Brain microvascular endothelial cell (primary cell): Measurements from ENCODE around the gene CDHR5.

ENCODE experiments used
- DNase-seq: peaks from one replicate; pipeline ENCODE4 v3.0.0-alpha.2; 2020
- H3K27ac ChIP-seq: fragments of 250-450 bp; sonication (Bioruptor Pico); 2 replicates; pipeline ENCODE4 v1.5.1; 2020; ENCODE audit warnings: mild to moderate bottlenecking, moderate library complexity
- H3K27me3 ChIP-seq: fragments of 250-450 bp; sonication (Bioruptor Pico); replicated peaks from 2 replicates; pipeline ENCODE4 v1.5.1; 2020; ENCODE audit warnings: mild to moderate bottlenecking
- H3K36me3 ChIP-seq: fragments of 250-450 bp; sonication (Bioruptor Pico); replicated peaks from 2 replicates; pipeline ENCODE4 v1.5.1; 2020; ENCODE audit warnings: mild to moderate bottlenecking
- H3K4me3 ChIP-seq: 2 replicates; pipeline ENCODE4 v1.5.1; 2011; ENCODE audit warnings: low read depth, mild to moderate bottlenecking, control low read depth, low read length, moderate library complexity
- in situ Hi-C: cut with HindIII; loops from 2 replicates; pipeline ENCODE4 v1.10.0; 2017; ENCODE audit warnings: low sequenced_read_pairs, low pct_ligation_motif_present
- TF ChIP-seq, protein P1 (sequence below): IDR thresholded peaks from 2 replicates; pipeline ENCODE4 v1.5.1; 2011; ENCODE audit warnings: low read depth, mild to moderate bottlenecking, moderate library complexity, low read length, control low read depth, inconsistent platforms; ENCODE audit errors: missing control alignments

The CDHR5 gene

DNA sequence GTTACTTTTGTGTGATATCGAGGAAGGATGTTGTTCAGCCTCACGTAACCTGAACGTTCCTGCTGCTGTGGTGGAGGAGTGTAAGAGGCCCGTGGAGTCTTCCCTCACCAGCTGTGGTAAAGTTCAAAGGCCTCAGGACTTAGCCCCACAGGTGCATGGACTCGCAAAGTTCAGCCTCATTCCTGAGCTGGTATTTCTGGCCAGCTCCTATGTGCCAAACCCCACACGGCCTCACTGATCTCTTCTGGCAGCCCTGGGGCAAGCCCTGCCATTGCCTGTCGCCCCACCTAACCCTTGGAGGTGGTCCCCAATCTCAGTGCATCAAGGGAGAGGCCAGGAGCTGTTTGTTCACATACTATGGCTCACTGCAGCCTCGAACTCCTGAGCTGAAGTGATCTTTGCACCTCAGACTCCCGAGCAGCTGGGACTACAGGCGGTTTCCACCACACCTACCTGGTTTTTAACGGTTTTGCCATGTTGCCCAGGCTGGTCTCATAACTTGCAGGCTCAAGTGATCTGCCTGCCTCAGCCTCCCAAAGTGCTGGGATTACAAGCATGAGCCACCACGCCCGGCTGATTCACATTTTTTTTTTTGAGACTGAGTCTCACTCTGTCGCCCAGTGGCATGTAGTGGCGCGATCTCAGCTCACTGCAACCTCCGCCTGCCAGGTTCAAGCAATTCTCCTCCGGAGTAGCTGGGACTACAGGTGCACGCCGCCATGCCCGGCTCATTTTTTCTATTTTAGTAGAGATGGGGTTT lies 46.3 kb downstream of the CDHR5 start:
- no peak overlapping the region for H3K27ac ChIP-seq

DNA sequence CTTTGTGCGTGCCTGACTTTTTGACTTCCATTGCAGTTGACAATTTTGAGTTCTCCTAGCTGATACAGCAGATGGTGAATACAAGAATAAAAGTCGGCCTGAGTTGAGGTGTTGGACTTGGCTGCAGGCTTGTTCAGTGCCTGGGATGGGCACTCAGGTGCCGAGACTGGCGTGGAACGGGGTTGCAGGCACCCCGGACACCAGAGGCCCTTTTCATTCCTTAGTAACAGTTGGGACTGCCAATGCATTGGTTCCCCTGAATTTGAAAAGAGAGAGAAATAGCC lies 47.2 kb downstream of the CDHR5 start:
- no peak for DNase-seq
- H3K27me3 ChIP-seq = peaks cover 8% of the 10 kb centered on the region
- H3K4me3 ChIP-seq = peak overlapping the region; percentile 95
- H3K36me3 ChIP-seq = peaks cover 8% of the 10 kb centered on the region
- in situ Hi-C loops = no loop called here
- no peak overlapping the region for H3K27ac ChIP-seq
- TF ChIP-seq, protein P1, sequence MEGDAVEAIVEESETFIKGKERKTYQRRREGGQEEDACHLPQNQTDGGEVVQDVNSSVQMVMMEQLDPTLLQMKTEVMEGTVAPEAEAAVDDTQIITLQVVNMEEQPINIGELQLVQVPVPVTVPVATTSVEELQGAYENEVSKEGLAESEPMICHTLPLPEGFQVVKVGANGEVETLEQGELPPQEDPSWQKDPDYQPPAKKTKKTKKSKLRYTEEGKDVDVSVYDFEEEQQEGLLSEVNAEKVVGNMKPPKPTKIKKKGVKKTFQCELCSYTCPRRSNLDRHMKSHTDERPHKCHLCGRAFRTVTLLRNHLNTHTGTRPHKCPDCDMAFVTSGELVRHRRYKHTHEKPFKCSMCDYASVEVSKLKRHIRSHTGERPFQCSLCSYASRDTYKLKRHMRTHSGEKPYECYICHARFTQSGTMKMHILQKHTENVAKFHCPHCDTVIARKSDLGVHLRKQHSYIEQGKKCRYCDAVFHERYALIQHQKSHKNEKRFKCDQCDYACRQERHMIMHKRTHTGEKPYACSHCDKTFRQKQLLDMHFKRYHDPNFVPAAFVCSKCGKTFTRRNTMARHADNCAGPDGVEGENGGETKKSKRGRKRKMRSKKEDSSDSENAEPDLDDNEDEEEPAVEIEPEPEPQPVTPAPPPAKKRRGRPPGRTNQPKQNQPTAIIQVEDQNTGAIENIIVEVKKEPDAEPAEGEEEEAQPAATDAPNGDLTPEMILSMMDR = no peak

More for the DNA sequence above, 46.3 kb downstream of the CDHR5 start:
- in situ Hi-C loops = no loop called here
- no peak for DNase-seq
- Histone ChIP-seq H3K4me3 (peak overlapping the region; percentile 15), H3K27me3 (peaks cover 8% of the 10 kb centered on the region), H3K36me3 (peaks cover 15% of the 10 kb centered on the region)
- TF ChIP-seq, protein P1 = no peak

DNA sequence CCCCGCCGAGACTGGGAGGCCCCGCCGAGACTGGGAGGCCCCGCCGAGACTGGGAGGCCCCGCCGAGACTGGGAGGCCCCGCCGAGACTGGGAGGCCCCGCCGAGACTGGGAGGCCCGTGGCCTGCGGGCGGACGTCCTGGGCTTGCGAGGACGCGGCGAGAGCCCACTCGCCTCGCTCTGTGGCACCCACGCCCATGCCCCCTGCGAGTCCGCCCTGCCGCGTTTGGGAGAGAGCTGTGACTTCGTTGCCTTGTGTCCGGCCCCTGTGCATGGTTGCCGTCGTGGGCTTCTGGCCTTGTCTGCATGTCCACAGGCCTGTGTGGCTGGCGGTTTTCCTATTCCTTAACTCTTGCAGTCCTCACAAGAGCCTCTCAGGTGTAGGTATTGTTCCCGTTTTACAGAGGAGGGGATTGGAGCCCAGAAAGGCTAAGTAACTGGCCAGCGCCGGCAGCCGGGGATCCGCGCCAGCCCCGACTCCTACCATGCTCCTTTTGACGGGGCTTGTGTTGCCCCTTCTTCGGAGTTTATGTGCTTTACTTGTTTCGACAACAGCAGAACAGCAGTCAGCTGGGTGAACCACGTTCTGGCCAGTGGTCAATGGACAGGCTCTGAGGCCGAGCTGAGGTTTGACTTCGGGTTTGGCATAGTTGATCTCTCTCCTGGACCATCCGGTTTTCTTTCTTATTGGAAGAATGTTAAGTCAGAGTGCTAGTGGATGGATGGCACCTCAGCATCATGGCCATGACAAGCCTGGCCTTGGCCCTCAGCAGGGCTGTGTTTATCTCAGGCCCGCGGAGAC lies 47.7 kb downstream of the CDHR5 start:
- Histone ChIP-seq H3K27me3 (peaks cover 8% of the 10 kb centered on the region), H3K36me3 (peaks cover 4% of the 10 kb centered on the region), H3K4me3 (peak overlapping the region; percentile 95), H3K27ac (peak overlapping the region; percentile 62)
- DNase-seq = no peak
- TF ChIP-seq, protein P1 = no peak
- in situ Hi-C loops = no loop called here

DNA sequence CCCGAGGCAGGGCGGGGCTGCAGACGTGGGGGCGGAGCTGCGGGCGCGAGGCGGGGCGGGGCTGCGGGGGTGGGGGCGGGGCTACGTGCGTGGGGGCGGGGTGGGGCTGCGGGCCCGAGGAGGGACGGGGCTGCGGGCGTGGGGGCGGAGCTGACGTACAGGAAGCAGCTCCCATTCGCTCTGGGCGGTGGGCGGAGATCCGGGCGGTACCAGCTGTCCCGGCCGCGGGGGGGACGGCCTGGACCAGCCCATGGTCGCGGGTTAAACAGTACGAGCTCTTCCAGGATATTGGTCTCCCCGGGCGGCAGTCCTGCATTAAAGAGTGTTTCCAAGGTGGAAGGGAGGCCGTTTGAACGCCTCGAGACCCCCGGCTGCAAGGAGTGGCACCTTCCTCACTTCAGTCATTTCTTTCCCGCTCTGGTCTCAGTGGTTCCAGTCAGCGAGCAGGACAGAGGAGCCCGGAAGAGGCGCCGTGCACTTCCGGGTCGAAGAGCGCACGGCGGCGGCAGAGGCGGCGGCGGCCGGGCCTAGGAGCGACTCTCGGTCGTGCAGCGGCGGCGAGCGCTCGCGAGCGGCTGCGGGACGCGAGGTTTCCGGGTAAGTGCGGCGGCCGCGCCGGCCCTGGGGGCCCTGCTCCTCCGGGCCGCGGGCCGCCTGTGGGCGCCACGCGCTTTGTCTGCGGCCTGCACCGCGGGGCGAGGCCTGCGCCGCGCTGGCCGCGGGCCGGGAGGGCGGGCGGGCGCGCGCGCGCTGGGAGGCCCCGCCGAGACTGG lies 48.6 kb downstream of the CDHR5 start, which contains the start of gene PHRF1:
Gene PHRF1, plus strand, starts transcription at position 475 of the 773 bp plus-strand sequence. CDS start 5,043 bp downstream, outside the sequence.
- Histone ChIP-seq H3K36me3 (no peaks in the 10 kb centered on the region), H3K27ac (peak within 1 kb of the TSS; percentile 99), H3K4me3 (peak within 1 kb of the TSS; percentile 95), H3K27me3 (peaks cover 8% of the 10 kb centered on the region)
- TF ChIP-seq, protein P1 = no peak
- DNase-seq = peak; percentile 89
- in situ Hi-C loops = no loop called here

DNA sequence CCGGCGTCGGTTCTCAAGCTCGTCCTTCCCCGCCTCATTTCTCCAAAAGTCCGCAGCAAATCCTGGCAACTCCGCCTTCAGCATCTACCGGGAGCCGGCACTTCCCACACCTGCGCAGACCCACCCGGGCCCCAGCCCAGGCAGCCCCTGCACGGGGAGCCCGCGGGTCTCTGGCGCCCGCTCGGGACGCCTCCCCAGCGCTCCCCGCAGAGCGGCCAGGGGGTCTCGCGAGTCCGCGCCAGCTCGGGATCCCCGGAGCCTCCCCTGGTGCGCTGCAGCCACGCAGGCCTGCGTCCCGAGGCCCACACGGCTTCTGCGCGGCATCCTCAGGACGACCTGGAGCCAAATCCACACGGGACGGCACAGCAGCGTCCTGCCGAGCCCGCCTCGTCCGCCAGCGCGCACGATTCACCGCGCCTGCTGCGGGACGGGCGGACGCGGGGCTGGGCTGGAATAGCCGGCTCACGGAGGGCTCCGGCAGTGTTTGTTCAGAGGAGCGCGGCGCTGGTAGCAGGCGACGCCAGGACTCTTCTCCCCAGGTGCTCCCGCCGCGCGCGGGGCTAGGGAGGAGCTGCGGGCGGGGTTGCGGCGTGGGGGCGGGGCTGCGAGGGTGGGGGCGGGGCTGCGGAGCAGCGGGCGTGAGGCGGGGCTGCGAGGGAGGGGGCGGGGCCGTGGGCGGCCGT lies 49.3 kb downstream of the CDHR5 start:
- no peak overlapping the region for H3K27ac ChIP-seq
- H3K4me3 ChIP-seq = peak overlapping the region; percentile 57
- no peak for DNase-seq
- peaks cover 8% of the 10 kb centered on the region for H3K27me3 ChIP-seq
- H3K36me3 ChIP-seq = no peaks in the 10 kb centered on the region
- TF ChIP-seq, protein P1 = no peak
- in situ Hi-C loops = no loop called here
